CD4-positive, alpha-beta T cell treated with Interleukin-1 beta for 1 hour (primary cell): ENCODE results near the gene P2RY13.

Experiments used
- DNase-seq, 2 donors: peaks; one replicate each; pipeline ENCODE4 v3.0.0-alpha.2; 2020 to 2022

Gene P2RY13

GRCh38 chr3:151319628-151320027, 9.7 kb downstream of the P2RY13 start:
- DNase-seq = no peak

- DNase-seq = no peak
Observed at GRCh38 chr3:151318991-151319390, 10.4 kb downstream of the P2RY13 start.

- no peak for DNase-seq
Observed at GRCh38 chr3:151318313-151318712, 11.0 kb downstream of the P2RY13 start.

- no peak for DNase-seq
Observed at GRCh38 chr3:151316267-151316991, 12.9 kb downstream of the P2RY13 start, which contains the start of gene GPR87. Gene GPR87 (minus strand): TSS chr3:151316820. CDS start chr3:151300100, 16,720 bp downstream.

- DNase-seq = no peak
Observed at GRCh38 chr3:151315846-151316245, 13.5 kb downstream of the P2RY13 start.

- no peak for DNase-seq
Observed at GRCh38 chr3:151315136-151315535, 14.2 kb downstream of the P2RY13 start.

GRCh38 chr3:151314593-151314992, 14.8 kb downstream of the P2RY13 start:
- DNase-seq = no peak

- no peak for DNase-seq
Observed at GRCh38 chr3:151314137-151314536, 15.2 kb downstream of the P2RY13 start.

- DNase-seq = no peak
Observed at GRCh38 chr3:151312972-151313371, 16.4 kb downstream of the P2RY13 start.

GRCh38 chr3:151309566-151309965, 19.8 kb downstream of the P2RY13 start:
- no peak for DNase-seq

GRCh38 chr3:151307583-151308488, 21.5 kb downstream of the P2RY13 start:
- no peak for DNase-seq

- DNase-seq = no peak
Observed at GRCh38 chr3:151307131-151307530, 22.2 kb downstream of the P2RY13 start.

GRCh38 chr3:151306168-151306810, 23.1 kb downstream of the P2RY13 start:
- DNase-seq = no peak

- no peak for DNase-seq
Observed at GRCh38 chr3:151305775-151306151, 23.6 kb downstream of the P2RY13 start.

- no peak for DNase-seq
Observed at GRCh38 chr3:151305060-151305774, 24.1 kb downstream of the P2RY13 start.

GRCh38 chr3:151303751-151304150, 25.6 kb downstream of the P2RY13 start:
- no peak for DNase-seq

- no peak for DNase-seq
Observed at GRCh38 chr3:151301787-151302186, 27.6 kb downstream of the P2RY13 start.

GRCh38 chr3:151300539-151300938, 28.8 kb downstream of the P2RY13 start:
- no peak for DNase-seq

- no peak for DNase-seq
Observed at GRCh38 chr3:151299006-151299405, 30.3 kb downstream of the P2RY13 start.

GRCh38 chr3:151297429-151297828, 31.9 kb downstream of the P2RY13 start:
- DNase-seq = no peak

GRCh38 chr3:151296226-151296625, 33.1 kb downstream of the P2RY13 start:
- no peak for DNase-seq

GRCh38 chr3:151293127-151293526, 36.2 kb downstream of the P2RY13 start:
- DNase-seq = no peak

GRCh38 chr3:151290673-151291072, 38.7 kb downstream of the P2RY13 start:
- no peak for DNase-seq
